ENCODE measurements around the gene SLC6A18. TPM values are rescaled to one million over a fixed set of nuclear protein-coding genes. Genes with fewer than 3 reads are reported as not detected.

SLC6A18 gene
- total RNA-seq, 1 donor = not detected

DNA sequence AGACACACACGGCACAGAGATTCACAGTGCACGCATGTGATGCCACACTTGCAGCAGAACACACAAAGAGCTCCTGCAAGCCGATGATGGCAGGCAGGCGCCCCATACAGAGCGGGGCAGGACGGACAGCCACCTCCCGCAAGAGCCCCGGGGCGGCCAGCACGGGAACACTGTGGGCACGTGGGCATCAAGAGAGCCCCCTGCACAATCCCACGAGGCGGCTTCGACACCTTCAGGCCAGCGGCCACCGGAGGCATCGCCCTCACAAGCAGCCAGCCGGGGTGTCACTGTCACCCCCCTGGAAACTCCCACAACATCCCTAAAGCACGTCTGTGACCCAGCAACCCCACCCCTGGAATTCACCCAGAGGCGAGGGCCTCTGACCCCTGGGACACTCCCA, 51.7 kb downstream of the SLC6A18 start:
- H3K4me3 ChIP-seq (ENCODE audit: low read depth, low read length) = no peak overlapping the region
- DNase-seq (ENCODE audit: low read depth) = no peak
- TF ChIP-seq, protein P1, sequence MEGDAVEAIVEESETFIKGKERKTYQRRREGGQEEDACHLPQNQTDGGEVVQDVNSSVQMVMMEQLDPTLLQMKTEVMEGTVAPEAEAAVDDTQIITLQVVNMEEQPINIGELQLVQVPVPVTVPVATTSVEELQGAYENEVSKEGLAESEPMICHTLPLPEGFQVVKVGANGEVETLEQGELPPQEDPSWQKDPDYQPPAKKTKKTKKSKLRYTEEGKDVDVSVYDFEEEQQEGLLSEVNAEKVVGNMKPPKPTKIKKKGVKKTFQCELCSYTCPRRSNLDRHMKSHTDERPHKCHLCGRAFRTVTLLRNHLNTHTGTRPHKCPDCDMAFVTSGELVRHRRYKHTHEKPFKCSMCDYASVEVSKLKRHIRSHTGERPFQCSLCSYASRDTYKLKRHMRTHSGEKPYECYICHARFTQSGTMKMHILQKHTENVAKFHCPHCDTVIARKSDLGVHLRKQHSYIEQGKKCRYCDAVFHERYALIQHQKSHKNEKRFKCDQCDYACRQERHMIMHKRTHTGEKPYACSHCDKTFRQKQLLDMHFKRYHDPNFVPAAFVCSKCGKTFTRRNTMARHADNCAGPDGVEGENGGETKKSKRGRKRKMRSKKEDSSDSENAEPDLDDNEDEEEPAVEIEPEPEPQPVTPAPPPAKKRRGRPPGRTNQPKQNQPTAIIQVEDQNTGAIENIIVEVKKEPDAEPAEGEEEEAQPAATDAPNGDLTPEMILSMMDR (IDR thresholded peaks at IDR 0.05; ENCODE audit: insufficient read depth, low read depth, low read length) = no peak

DNA sequence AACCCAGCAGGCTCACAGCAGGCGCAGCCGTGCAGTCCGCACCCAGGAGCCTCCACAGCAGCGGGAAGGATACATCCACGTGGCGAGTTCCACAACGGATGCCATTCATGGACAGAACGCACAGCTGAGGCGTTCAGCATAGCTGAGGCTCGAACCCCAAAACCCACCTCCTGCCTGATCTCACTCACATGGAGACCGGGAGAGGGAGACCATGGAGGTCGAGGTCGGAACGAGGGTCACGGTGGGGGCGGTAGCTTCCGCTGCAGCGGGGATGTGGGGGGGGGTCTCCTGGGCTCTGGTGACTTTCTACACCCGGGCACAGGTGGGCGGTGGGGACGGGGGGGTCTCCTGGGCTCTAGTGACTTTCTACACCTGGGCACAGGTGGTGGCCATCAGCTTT, 52.1 kb downstream of the SLC6A18 start:
- H3K4me3 ChIP-seq (ENCODE audit: low read depth, low read length) = no peak overlapping the region
- DNase-seq (ENCODE audit: low read depth) = no peak
- TF ChIP-seq, protein P1 (IDR thresholded peaks at IDR 0.05; ENCODE audit: insufficient read depth, low read depth, low read length) = no peak

DNA sequence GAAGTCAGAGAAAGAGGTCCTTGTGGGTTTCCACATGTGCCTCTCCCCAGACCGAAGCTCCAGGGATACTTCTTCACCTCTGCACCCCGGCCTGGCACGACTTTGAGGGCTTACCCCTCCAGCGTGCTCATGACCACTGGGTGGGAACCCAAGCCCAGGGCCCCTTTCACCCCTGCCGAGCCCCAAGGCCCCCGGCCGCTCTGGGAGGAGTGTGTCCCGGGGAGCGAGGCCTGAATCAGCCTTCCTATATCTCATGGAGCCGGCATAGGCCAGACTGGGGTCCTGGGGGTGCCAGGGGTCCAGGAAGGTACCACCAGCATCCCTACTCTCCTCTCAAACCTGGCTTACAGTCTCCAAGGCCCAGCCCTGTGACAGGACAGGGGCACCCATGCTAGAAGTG, 52.6 kb downstream of the SLC6A18 start:
- no peak overlapping the region for H3K4me3 ChIP-seq (ENCODE audit: low read depth, low read length)
- TF ChIP-seq, protein P1 (IDR thresholded peaks at IDR 0.05; ENCODE audit: insufficient read depth, low read depth, low read length) = no peak
- DNase-seq (ENCODE audit: low read depth) = no peak

DNA sequence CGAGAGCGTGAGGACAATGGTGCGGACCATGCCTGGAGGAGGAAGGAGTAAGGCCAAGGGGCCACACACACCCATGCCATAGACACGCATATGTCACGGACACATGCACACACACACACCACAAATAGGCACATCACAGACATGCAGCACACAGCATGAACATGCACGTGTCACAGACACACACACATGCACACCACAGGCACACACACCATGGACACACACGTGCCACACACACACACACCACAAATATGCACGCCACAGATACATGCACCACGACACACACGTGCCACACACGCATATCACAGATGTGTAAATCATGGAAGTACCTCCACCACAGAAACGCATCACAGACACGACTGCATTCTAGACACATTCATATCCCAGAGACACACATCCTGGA, 53.0 kb downstream of the SLC6A18 start:
- no peak overlapping the region for H3K4me3 ChIP-seq (ENCODE audit: low read depth, low read length)
- TF ChIP-seq, protein P1 (IDR thresholded peaks at IDR 0.05; ENCODE audit: insufficient read depth, low read depth, low read length) = no peak
- no peak for DNase-seq (ENCODE audit: low read depth)

DNA sequence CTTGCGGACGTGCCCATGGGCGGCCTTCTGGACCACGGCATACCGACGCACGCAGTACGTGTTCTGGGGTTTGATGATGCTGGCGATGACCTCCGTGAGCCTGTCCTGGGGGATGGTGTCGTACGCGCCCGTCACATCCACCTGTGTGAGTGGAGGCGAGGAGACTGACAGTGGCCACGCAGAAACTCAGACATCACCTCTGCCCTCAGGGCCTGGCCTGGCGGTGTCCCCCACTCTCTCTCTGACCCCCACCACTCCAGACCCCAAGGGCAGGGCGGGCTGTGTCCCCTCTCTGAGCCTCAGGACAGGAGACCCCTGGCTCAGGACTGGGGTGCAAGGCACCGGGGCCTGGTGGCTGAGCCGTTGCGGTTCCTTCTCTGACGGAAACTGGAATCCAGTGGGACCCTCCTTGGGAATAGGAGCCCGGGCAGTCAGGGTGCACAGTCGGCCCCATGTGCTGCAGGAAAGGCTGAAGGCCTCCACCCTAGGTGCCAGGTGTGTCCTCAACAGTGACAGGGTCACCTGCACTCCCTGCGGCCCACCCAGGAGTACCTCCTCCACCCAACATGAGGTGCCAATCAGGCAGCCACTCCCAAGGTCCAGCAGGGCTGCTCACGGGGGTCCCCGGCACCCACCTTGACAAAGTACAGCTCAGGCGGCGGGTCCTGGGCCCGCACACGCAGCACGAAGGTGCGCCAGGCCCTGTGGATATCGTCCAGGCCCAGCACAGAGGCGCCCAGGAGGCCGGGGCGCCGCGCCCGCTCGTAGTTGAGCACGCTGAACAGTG, 53.7 kb downstream of the SLC6A18 start:
- no peak for DNase-seq (ENCODE audit: low read depth)
- no peak overlapping the region for H3K4me3 ChIP-seq (ENCODE audit: low read depth, low read length)
- TF ChIP-seq, protein P1 (IDR thresholded peaks at IDR 0.05; ENCODE audit: insufficient read depth, low read depth, low read length) = no peak

DNA sequence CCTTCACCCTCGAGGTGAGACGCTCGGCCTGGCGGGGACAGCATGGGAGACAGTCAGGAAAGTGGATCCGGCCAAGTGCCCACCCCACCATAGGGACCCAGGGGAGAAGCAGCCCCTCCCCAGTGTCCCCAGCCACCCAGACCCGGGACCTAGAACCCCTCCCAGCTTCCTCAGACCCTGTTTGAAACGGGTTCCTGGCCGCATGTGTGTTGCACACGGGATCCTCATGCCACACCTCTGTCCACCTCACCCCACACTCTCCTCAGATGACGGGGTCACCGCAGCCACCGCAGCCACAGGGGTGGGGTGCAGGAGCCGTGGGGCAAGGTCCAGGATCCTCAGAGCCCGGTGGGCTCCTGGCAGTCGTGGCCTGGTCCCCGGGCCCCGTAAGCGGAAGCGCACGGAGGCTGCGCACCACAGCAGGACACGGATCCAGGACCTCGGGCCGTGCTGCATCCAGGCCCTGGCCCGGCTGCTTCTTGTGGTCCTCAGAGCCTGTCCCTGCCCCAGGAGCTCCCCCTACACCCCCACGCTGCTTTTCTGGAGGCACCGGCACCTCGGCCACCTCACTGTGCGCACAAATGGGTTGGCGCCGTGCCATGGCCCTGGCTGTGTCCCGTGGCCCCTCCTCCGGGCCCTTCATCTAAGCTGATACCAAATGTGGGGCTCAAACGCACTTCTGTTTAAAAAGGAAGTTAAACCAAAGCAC, 54.4 kb downstream of the SLC6A18 start:
- TF ChIP-seq, protein P1 (IDR thresholded peaks at IDR 0.05; ENCODE audit: insufficient read depth, low read depth, low read length) = no peak
- DNase-seq (ENCODE audit: low read depth) = no peak
- H3K4me3 ChIP-seq (ENCODE audit: low read depth, low read length) = no peak overlapping the region
